GM19239 (cell line): Measurements from ENCODE around the gene AGO3.
A peak's percentile ranks its signal among the peaks of the same experiment; 100 is the strongest.
"Not testable (repeated sequence)": the region's sequence is repeated elsewhere in the genome, so short reads cannot be mapped to it uniquely, and the experiment has no call there.

Experiments used
- DNase-seq: peaks from one replicate; pipeline ENCODE4 v3.0.0; 2011; ENCODE audit warnings: low spot score; ENCODE audit not compliant: insufficient read length
- FAIRE-seq: peaks from 2 replicates; lab custom pipeline; 2011; peaks lifted over from hg19 to GRCh38; lab: Jason Lieb, UNC

The AGO3 gene

DNA sequence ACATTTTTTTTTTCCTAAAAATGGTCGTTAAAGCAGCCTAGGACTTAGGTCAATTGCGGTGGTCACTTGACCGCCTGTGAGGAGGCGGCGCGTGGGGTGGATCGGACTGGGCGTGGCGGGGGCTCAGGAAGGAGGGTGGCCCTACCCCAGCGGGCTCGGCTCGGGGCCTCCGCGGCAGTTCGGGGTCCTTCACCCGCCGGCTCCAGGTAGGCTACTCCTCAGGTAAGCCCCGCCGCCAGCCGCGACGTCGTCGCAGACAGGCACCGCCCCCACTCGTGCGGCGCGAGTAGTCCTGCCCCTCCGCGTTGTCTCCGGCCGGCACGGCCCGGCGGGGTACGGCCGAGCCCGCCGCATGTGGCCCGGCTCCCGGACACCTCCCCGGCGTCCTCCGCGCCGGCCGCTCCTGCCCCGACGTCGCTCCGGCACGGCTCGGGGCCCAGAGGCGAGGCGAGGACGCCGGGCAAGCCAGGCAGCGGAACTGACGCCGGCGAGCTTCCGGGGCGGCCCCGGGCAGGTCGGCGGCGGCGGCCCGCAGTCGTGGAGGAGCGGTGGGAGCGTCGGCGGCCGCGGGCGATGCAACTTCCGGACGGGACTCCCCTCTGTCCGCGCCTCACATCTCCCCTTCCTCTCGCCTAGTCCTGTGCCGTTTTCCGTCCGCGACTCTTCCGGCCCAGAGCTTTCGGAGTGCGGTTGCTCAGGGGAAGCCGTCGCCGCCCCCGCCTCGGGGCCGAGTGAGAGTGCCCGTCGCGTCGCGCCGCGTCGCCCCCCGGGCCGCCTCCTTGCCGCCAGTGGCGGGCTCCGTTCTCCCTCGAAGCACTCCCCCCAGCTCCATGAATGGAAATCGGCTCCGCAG lies at the start of gene AGO3:
TSS of gene AGO3 (plus strand) at position 513 of the 853 bp plus-strand sequence. CDS start at position 835, 322 bp downstream.
- FAIRE-seq (peak; percentile 93), DNase-seq (peak; percentile 83)

DNA sequence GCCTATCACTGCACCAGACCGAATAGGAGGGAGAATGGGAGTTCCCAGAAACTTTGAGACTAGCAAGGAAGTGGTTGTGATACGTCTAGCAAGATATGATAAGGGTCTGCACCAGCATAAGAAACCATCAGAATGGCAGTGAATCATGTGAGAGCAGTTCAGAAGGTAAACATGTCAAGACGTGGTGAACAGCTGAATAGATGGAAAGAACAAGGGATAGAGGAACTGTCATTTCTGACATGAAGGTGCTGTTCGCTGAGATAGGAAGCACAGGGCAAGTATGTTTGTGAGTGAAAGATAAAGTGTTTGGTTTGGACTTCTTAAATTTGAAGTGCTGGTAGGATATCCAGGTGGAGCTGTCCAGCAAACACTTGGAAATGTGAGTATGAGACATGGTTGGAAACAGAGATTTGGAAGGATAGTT lies 49.0 kb upstream of the AGO3 start:
- no peak for FAIRE-seq
- DNase-seq, result no peak

- no peak for FAIRE-seq
- DNase-seq, result no peak
Observed at GRCh38 chr1:35882586-35882944, 48.3 kb upstream of the AGO3 start.

- FAIRE-seq (peak; percentile 86), DNase-seq (peak; percentile 98)
Observed at GRCh38 chr1:35882945-35883634, 47.8 kb upstream of the AGO3 start, which contains the start of gene AGO1. AGO1 (plus strand) TSS chr1:35883209; CDS start chr1:35883422, 213 bp downstream.

DNA sequence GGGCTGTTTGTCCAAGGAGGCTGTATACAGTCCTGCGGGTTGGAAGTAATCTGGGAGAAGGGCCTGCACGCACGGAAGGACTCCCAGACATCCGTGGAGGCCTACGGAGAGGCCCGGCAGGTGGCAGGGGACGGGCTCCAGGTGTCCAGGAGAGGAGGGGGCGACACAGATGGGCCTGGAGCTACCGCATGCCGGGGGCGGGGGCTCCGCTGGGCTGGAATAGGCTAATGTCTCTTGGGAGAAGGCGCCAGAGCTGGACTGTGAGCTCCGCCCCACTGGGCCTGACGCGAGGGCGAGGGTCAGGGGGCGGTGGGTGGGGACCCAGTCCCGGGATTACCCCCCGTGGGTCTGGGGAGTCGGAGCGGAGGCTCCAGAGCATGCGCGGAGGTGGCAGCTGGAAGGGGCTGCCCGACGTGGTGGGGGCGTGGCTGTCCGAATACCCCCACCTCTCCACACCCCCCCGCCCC lies 47.2 kb upstream of the AGO3 start:
- FAIRE-seq (peak; percentile 44), DNase-seq (peak; percentile 25)

DNA sequence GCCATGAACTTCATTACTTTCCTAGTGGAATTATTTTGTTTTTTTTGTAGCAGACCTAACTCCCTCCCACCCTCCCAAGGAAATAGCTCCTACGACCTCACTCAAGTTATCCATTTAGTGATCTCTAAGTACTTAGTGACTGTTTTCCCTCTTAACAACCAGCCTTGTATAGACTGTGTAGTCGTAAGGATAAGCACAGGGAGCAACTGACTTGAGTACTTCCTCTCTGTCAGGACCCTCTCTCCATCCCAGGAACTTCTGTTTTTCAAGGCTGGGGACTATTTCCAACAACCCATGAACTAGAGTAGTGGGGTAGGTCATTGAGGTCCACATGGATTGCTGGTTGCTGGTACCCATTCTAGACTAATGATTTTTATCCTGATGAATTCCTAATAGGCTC lies 46.0 kb upstream of the AGO3 start:
- no peak for DNase-seq
- no peak for FAIRE-seq

- FAIRE-seq, result no peak
- DNase-seq, result no peak
Observed at GRCh38 chr1:35885961-35886558, 44.8 kb upstream of the AGO3 start.

DNA sequence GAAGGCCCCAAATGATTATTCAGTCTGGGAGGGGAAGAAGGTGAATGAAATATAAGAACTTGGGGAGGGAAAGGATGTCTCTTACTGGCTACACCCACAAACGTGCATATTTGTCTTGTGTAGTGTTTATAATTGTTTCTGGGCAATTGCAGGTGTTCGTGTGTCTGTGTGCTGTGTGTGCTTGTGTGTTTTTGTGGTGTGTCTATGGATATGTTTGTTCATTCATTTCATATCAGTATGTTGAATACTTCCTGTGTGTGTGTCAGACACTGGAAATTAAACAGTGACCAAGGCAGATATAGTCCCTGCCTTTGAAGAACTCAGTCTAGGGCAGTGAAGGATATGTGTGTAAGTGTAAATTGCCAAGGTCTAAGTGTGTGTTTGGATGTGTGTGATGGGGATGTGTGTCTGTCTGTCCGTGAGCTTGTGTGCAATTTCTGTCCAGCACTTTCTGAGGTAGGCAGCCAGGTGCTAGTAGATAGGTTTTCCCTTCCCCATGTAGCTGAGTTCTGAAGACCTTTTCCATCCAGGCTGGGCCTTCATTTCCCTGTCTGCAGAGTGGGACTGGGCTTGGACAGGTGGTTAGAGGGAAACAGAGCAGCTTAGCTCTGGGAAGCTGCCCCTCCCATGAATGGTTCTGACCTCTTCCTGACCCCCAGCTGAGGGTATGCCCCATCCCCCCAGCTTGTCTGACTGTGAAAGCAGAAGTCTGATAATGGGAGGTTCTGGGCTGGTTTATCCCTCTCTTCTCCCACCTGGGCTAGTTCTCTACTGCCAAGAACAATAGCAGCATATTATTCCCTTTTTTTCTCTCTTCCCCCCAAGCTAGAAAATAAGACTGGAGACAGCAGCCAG lies 44.1 kb upstream of the AGO3 start:
- DNase-seq (peak; percentile 33), FAIRE-seq (peak; percentile 57)

GRCh38 chr1:35887508-35887907 lies 43.4 kb upstream of the AGO3 start:
- DNase-seq (no peak), FAIRE-seq (no peak)

DNA sequence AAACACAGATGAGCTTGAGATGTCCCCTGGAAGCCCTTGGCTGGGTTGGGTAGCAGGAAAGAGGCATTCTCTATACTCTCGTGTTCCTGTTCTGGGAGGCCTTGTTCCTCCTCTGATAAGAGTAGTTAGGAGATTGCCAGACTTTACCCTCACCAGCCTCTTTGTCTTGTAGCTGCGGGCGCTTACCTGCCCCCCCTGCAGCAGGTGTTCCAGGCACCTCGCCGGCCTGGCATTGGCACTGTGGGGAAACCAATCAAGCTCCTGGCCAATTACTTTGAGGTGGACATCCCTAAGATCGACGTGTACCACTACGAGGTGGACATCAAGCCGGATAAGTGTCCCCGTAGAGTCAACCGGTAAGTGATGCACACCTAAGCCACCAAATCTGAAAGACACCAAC lies 42.6 kb upstream of the AGO3 start:
- FAIRE-seq (no peak), DNase-seq (no peak)

DNA sequence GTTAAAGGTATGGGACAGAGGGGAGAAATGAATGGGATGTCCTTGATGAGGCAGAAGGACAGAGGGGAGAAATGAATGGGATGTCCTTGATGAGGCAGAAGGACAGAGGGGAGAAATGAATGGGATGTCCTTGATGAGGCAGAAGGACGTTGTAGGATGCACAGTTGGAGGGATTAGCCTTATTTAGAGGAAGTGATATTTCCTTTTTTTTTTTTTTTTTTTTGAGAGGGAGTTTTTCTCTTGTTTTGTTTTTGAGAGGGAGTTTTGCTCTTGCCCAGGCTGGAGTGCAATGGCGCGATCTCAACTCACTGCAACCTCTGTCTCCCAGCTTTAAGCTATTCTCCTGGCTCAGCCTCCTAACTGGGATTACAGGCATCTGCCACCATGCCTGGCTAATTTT lies 41.9 kb upstream of the AGO3 start:
- FAIRE-seq, DNase-seq: not testable (repeated sequence)

DNA sequence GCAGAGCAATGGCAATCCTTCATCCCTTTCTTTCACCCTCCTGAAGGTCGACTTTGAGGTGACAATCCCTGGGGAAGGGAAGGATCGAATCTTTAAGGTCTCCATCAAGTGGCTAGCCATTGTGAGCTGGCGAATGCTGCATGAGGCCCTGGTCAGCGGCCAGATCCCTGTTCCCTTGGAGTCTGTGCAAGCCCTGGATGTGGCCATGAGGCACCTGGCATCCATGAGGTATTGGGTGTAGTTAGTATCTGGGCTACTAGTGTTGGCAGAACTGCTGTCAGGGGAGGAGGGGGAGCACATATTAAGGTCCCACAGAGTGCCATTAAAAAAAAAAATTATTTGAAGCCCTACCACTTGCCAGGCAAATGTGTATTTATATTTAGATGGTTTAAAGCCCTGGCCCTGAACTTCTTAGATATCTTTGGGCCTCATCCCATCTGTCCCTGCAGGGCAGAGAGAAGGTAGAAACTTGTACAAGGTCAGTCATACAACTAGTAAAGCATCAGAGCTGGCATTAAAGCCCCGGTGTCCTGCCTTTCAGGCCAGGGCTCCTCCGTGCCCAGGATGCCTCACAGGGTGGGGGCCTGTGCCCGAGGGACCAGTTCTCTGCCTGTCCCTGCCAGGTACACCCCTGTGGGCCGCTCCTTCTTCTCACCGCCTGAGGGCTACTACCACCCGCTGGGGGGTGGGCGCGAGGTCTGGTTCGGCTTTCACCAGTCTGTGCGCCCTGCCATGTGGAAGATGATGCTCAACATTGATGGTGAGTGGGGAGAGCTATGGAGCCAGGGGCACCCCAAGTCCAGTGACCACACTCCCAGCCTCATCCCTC lies 37.6 kb upstream of the AGO3 start:
- DNase-seq (no peak), FAIRE-seq (no peak)

- DNase-seq (peak; percentile 13), FAIRE-seq (peak; percentile 72)
Observed at GRCh38 chr1:35894183-35894582, 36.7 kb upstream of the AGO3 start.

GRCh38 chr1:35894656-35895055 lies 36.2 kb upstream of the AGO3 start:
- no peak for FAIRE-seq
- no peak for DNase-seq

DNA sequence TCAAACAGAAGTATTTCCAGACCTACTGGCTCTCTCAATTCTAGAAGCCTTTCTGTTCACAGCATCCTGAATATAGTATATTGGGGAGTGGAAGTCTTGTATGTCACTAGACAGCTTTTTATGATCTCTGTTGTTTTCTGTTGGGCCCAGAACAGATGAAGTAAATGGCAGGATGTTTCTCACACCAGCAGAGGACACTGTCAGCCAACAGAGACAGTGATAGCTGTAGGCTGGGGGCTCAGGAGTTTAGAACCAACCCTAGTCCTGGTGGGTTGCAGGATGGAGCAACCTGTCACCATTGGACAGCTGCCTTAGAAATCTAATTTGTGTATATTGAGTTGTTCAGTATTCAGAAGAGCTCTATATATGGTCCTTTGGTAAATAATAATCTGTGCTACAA lies 31.0 kb upstream of the AGO3 start:
- no peak for FAIRE-seq
- DNase-seq, result no peak

- no peak for DNase-seq
- FAIRE-seq, result no peak
Observed at GRCh38 chr1:35901235-35901634, 29.7 kb upstream of the AGO3 start.

DNA sequence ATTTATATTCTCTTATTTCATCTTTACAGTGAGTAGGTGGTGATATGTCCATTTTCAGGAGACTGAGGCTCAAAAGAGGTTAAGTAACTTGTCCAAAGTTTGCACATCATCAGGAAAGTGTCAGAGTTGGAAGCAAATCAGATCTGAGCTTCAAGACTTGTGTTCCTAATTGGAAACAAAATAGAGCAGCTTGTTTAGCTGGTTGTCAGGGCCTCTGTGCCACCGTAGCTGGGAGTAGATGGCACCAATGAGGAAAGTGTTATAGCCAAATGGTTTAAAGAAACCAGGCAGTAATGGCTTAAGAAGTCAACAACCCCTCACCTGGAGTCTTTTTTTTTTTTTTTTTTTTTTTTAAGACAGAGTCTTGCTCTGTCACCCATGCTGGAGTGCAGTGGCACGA lies 28.2 kb upstream of the AGO3 start:
- no peak for DNase-seq
- no peak for FAIRE-seq

- DNase-seq, result no peak
- no peak for FAIRE-seq
Observed at GRCh38 chr1:35914717-35915116, 16.2 kb upstream of the AGO3 start.

DNA sequence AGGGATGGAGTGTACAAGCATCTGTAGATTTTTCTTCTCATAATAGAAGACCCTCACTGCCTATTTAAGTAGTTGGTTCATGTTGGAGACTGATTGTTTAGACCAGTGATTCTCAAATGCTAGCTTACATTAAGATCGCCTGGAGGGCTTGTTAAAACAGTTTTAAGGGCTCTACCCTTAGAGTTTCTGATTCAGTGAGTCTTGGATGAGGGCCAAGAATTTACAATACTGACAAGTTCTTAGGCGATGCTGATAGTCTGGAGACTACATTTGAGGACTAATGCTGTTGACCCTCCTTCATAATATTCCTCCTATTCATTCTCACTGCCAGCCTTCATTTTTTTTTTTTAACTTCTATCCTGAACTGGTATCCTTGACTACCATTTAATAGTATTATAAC lies 15.2 kb upstream of the AGO3 start:
- DNase-seq, result no peak
- FAIRE-seq, result no peak
